Measurements from ENCODE around the gene MRPL44.

Gene MRPL44

DNA sequence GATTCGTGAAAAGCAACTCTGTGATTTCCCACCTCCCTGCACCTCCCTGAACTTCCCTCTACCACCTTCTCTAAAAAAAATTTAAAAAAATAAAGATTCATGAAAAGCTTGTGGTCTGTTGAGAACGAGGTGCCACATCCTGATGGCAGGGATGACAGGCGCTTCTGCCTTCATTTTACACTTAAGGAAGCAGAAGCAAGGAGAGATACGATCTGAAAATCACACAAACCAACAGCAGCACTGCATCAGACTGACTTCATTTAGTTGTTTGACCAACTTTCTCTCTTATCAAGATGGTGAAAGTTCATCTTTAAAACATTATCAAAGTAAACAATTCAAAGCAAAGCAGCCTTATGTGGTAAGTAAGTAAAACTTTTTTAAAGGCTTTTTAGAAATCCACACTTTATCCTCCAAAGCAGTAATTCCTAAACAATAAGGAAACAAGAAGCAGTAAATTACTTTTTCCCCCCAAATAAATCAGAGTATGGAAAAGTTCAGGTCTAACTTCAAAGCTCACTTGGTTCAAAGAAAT is 27.6 kb upstream of the MRPL44 start:
- no peak overlapping the region for H3K27ac ChIP-seq
- TF ChIP-seq, protein P1, sequence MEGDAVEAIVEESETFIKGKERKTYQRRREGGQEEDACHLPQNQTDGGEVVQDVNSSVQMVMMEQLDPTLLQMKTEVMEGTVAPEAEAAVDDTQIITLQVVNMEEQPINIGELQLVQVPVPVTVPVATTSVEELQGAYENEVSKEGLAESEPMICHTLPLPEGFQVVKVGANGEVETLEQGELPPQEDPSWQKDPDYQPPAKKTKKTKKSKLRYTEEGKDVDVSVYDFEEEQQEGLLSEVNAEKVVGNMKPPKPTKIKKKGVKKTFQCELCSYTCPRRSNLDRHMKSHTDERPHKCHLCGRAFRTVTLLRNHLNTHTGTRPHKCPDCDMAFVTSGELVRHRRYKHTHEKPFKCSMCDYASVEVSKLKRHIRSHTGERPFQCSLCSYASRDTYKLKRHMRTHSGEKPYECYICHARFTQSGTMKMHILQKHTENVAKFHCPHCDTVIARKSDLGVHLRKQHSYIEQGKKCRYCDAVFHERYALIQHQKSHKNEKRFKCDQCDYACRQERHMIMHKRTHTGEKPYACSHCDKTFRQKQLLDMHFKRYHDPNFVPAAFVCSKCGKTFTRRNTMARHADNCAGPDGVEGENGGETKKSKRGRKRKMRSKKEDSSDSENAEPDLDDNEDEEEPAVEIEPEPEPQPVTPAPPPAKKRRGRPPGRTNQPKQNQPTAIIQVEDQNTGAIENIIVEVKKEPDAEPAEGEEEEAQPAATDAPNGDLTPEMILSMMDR (IDR thresholded peaks at IDR 0.05), result no peak
- no peak for TF ChIP-seq ZFX (IDR thresholded peaks at IDR 0.05; ENCODE audit: borderline replicate concordance)

DNA sequence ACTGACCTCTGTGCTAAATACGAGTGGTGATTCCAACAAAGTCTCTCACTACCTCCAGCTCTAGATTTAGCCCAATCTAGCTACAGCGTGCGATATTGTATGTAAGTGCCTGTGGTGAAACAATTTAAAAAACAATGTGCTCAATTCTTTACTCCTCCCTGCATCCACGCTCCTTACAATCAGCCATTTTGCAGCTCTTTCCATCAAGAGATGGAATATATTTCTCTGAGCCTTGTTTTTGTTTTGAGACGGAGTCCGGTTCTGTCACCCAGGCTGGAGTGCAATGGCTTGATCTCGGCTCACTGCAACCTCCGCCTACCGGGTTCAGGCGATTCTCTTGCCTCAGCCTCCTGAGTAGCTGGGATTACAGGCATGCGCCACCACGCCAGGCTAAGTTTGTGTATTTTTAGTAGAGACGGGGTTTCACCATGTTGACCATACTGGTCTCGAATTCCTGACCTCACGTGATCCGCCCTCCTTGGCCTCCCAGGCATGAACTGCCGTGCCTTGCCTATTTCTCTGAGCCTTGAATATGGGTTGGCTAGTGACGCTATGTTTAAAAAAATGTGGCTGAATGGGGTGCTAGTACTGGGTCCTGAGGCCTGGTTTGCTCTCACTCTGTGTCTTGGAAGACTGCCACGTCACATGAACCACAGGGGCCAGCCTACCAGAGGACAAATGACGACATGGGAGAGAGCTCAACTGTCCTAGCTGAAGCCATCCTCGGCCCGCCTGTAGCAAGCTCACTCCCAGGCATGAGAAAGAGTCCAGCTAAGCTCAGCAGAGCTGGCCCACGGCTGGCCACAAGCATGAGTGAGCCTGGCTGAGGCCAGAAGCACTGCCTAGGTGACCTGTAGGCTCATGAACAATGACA is 26.9 kb upstream of the MRPL44 start:
- TF ChIP-seq, protein P1 (IDR thresholded peaks at IDR 0.05), result no peak
- no peak for TF ChIP-seq ZFX (IDR thresholded peaks at IDR 0.05; ENCODE audit: borderline replicate concordance)
- no peak overlapping the region for H3K27ac ChIP-seq

DNA sequence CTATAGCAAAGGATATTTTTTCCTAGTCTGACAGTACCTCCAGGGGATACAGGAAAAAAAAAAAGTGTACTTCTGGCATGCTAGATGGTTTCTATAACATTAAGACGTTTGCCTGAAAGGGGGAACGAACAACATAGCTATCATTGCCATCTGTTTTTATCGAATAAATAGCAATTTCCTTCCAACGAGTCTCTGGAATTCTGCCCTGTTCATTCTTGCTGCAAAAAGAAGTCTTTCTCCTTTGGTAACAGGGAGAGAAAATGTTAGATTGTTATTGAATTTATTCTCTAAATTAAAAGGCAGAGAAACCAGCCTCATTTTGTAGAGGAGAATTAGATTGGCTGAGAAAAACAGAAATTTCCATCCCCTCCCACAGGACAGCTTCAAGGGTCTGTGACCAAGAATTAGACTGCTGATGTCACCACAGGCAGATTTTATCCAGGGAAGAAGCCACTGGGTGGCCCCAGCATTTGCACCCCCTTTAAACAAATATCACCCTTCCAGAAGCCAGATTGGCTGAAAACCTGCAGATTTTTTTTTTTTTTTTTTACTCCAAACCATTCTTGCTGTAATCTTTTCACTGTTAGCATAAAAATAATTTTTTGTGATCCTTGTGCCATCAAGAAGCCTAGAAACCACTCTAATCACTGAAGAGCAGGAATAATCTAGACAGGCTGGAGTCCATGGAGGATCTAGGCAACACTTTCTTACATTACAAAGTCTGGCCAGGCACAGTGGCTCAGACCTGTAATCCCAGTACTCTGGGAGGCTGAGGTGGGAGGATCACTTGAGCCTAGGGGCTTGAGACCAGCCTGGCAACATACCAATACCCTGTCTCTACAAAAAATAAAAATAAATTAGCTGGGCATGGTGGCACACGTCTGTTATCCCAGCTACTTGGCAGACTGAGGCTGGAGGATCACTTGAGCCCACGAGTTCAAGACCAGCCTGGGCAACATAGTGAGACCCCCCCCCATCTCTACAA is 24.2 kb upstream of the MRPL44 start:
- TF ChIP-seq ZFX (IDR thresholded peaks at IDR 0.05; ENCODE audit: borderline replicate concordance), result no peak
- TF ChIP-seq, protein P1 (IDR thresholded peaks at IDR 0.05), result no peak
- no peak overlapping the region for H3K27ac ChIP-seq

DNA sequence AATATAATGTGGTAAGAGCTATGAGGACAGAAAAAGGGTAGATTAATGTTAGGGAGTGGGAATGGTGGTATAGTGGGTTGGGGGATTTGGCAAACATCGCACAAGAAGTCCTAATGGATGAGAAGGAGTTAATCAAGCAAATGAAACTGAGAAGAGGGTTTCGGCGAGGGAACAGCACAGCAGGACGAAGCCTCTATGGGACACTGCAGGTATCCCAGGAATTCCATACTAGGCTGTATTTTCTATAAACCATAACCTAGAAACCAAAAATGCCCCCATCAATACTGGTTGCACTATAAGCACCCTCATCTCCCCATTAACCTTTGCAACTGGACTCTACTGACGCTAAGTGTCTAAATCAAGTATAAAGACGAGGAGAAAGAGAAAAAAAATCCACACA is 22.4 kb upstream of the MRPL44 start:
- no peak overlapping the region for H3K27ac ChIP-seq
- TF ChIP-seq, protein P1 (IDR thresholded peaks at IDR 0.05), result no peak
- no peak for TF ChIP-seq ZFX (IDR thresholded peaks at IDR 0.05; ENCODE audit: borderline replicate concordance)

DNA sequence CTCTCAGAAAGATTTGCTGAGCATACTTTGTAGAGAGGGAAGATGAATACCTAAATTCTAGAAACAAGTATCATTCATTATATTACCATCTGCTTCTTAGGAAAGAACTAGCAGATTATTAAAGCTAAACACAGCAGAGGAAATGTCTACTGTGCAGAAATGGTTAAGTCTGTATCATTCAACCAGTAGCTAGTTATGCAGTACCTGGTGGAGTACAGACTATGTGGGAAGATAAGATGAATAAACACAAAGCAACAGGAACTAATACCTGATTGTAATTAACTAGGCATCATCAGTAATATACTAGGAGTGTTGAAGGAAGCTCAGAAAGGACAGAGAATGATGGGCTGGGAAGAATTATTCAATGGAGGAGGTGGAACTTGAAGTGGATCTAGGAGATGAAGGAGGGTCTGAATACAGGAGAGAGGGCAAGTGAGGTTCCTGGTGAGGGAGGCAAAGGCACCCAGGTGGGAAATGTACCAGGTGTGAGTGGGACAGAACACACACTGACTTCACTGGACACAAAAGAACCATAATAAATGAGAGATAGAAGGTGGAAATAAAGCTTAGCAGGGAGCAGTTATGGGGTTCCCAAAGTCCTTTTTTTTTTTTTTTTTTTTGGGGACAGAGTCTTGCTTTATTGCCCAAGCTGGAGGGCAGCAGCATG is 21.7 kb upstream of the MRPL44 start:
- no peak for TF ChIP-seq ZFX (IDR thresholded peaks at IDR 0.05; ENCODE audit: borderline replicate concordance)
- TF ChIP-seq, protein P1 (IDR thresholded peaks at IDR 0.05), result no peak
- no peak overlapping the region for H3K27ac ChIP-seq

DNA sequence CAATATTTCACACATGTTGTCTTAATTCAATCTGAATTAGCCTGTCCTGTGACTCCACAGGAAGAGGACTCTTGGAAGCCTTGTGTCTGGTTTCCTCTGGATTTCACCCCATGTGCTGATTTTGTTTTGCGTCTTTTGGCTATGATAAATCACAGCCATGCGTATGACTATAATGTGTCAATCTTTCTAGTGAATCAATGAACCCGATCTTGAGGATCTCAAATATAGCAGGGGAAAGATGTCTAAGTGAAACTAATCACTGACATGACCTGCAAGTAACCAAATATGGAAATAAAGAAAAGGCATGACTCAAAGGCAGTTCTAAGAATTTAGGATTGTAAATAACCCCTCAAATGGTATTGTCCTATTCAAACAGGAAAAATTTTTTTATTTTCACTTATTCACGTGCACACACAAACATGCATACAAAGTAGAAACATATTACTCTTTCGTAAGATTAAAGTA is 20.4 kb upstream of the MRPL44 start:
- no peak overlapping the region for H3K27ac ChIP-seq
- no peak for TF ChIP-seq ZFX (IDR thresholded peaks at IDR 0.05; ENCODE audit: borderline replicate concordance)
- TF ChIP-seq, protein P1 (IDR thresholded peaks at IDR 0.05), result no peak
